ENCODE results near the gene CLCN6.

DNA sequence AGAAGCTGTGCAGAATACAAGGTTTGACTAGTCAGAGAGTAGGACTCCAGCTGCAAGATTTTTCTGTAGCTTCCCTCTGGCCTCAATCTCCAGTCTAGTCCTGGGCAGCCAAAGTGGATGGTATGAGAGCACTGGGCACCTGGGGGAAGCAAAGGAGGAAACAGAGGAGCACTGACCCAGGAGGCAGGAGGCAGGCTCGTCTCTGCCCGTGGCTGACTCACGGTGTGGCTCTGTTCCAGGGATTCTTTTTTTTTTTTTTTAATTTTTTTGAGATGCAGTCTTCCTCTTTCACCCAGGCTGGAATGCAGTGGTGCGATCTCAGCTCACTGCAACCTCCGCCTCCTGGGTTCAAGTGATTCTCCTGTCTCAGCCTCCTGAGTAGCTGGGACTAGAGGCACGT is 56.9 kb downstream of the CLCN6 start:
- TF ChIP-seq POLR2A (IDR thresholded peaks at IDR 0.05; ENCODE audit: extremely low read depth, insufficient read length) (no peak), CTCF (IDR thresholded peaks at IDR 0.05; ENCODE audit: low read depth, low read length) (no peak)

Measured in NB4 (cell line).